HepG2 (cell line): ENCODE measurements around the gene XPO5. TPM values are rescaled to one million over a fixed set of nuclear protein-coding genes. Genes with fewer than 3 reads are reported as not detected.
A peak's percentile ranks its signal among the peaks of the same experiment; 100 is the strongest.

Experiments
- HOXA3 ChIP-seq: sonication (generic); formaldehyde crosslinking; IDR thresholded peaks from 2 replicates; pipeline ENCODE4 v1.5.0; 2020; ENCODE audit warnings: missing genetic modification reagents
- JUND ChIP-seq: sonication (generic); formaldehyde crosslinking; IDR thresholded peaks from 2 replicates; pipeline ENCODE4 v1.8.0; 2022; ENCODE audit warnings: mild to moderate bottlenecking, missing genetic modification reagents
- KLF12 ChIP-seq: sonication (generic); formaldehyde crosslinking; IDR thresholded peaks from 2 replicates; pipeline ENCODE4 v1.4.0; 2020; ENCODE audit warnings: missing genetic modification reagents, borderline replicate concordance
- KLF15 ChIP-seq: sonication (generic); formaldehyde crosslinking; IDR thresholded peaks from 2 replicates; pipeline ENCODE4 v1.8.1; 2023; ENCODE audit warnings: borderline replicate concordance, mild to moderate bottlenecking, inconsistent platforms, missing genetic modification reagents, mixed read lengths
- MBD4 ChIP-seq: IDR thresholded peaks from 2 replicates; pipeline ENCODE4 v1.6.1; 2012; ENCODE audit warnings: low read length, inconsistent platforms, borderline replicate concordance
- MYNN ChIP-seq: sonication (generic); formaldehyde crosslinking; IDR thresholded peaks from 2 replicates; pipeline ENCODE4 v1.4.0; 2020; ENCODE audit warnings: mild to moderate bottlenecking, low read depth, missing genetic modification reagents
- NFKBIZ ChIP-seq: IDR thresholded peaks from 2 replicates; pipeline ENCODE4 v1.6.1; 2018; ENCODE audit warnings: missing genetic modification reagents, missing compliant biosample characterization
- PREB ChIP-seq: sonication (generic); formaldehyde crosslinking; IDR thresholded peaks from 2 replicates; pipeline ENCODE4 v1.4.0; 2020; ENCODE audit warnings: missing genetic modification reagents
- REST ChIP-seq, 2 experiments: IDR thresholded peaks; 2 replicates each; pipeline ENCODE4 v1.6.1; 2011 to 2012; ENCODE audit warnings: low read length in 2 of 2, borderline replicate concordance in 1 of 2, low read depth in 1 of 2, mild to moderate bottlenecking in 1 of 2, moderate library complexity in 1 of 2
- SETDB1 ChIP-seq: sonication (generic); formaldehyde crosslinking; IDR thresholded peaks from 2 replicates; pipeline ENCODE4 v1.5.1; 2020; ENCODE audit warnings: missing genetic modification reagents, mild to moderate bottlenecking, borderline replicate concordance
- SP4 ChIP-seq: sonication (generic); formaldehyde crosslinking; IDR thresholded peaks from 2 replicates; pipeline ENCODE4 v1.8.1; 2023; ENCODE audit warnings: mild to moderate bottlenecking, missing genetic modification reagents
- TEAD3 ChIP-seq: optimal IDR thresholded peaks from 2 replicates; pipeline ENCODE3; 2016; ENCODE audit warnings: borderline replicate concordance
- ZFP82 ChIP-seq: sonication (generic); formaldehyde crosslinking; IDR thresholded peaks from 2 replicates; pipeline ENCODE4 v1.5.1; 2020; ENCODE audit warnings: mild to moderate bottlenecking, missing genetic modification reagents, borderline replicate concordance
- ZHX1 ChIP-seq: sonication (generic); formaldehyde crosslinking; IDR thresholded peaks from 2 replicates; pipeline ENCODE4 v1.8.1; 2022; ENCODE audit warnings: low read depth, mild to moderate bottlenecking, missing genetic modification reagents
- ZNF121 ChIP-seq: sonication (generic); formaldehyde crosslinking; IDR thresholded peaks from 2 replicates; pipeline ENCODE4 v1.5.0; 2020; ENCODE audit warnings: mild to moderate bottlenecking, missing genetic modification reagents
- ZNF280B ChIP-seq: sonication (generic); formaldehyde crosslinking; IDR thresholded peaks from 2 replicates; pipeline ENCODE4 v1.5.0; 2020; ENCODE audit warnings: missing genetic modification reagents, mild to moderate bottlenecking, borderline replicate concordance
- ZNF3 ChIP-seq: IDR thresholded peaks from 2 replicates; pipeline ENCODE4 v1.7.0; 2017; ENCODE audit warnings: inconsistent platforms
- ZNF607 ChIP-seq: sonication (generic); formaldehyde crosslinking; IDR thresholded peaks from 2 replicates; pipeline ENCODE4 v1.5.1; 2020; ENCODE audit warnings: missing genetic modification reagents, mild to moderate bottlenecking, borderline replicate concordance
- ZNF75D ChIP-seq: sonication (generic); formaldehyde crosslinking; IDR thresholded peaks from 2 replicates; pipeline ENCODE4 v1.8.1; 2023; ENCODE audit warnings: missing genetic modification reagents, mild to moderate bottlenecking, borderline replicate concordance
- ZNF780A ChIP-seq: sonication (generic); formaldehyde crosslinking; IDR thresholded peaks from 2 replicates; pipeline ENCODE4 v1.8.0; 2022; ENCODE audit warnings: mild to moderate bottlenecking, missing genetic modification reagents, moderate library complexity
- polyA plus RNA-seq, 8 experiments: library from polyadenylated mRNA; depleted of rRNA in 3 of 8; stranded (reverse) in 7 of 8; unstranded in 1 of 8; fragments of >200 nt; fragmentation: Illumina TruSeq in 4 of 8; extraction: Trizol in 4 of 8; gene quantifications; 2 replicates each; pipeline versions ENCODE4 v1.2.1 to v1.2.3, GENCODE V29; 2011 to 2016; ENCODE audit warnings: low read depth in 4 of 8, missing spikeins in 1 of 8, mixed read lengths in 1 of 8; ENCODE audit not compliant: insufficient read depth in 1 of 8
- total RNA-seq, 5 experiments: library from RNA; depleted of rRNA; stranded (reverse); fragments of >200 nt; fragmentation: Illumina TruSeq; extraction: Trizol; gene quantifications; 2 replicates each; pipeline ENCODE4 v1.2.3, GENCODE V29; 2016; ENCODE audit warnings: low read depth in 1 of 5

The XPO5 gene
- total and polyA plus RNA-seq, 2 of the 13 experiments (the other 11 are each of a cell fraction or from before 2014, with no cell fraction given), result 52.2 to 68.0 TPM

GRCh38 chr6:43509984-43510826, 65.6 kb downstream of the XPO5 start, which contains the start of gene LRRC73 (continued):
- TF ChIP-seq ZNF280B (peak; percentile 75; the same call in 1 of the 2 replicates), ZFP82 (0 out of 2 replicates have a peak, but pooled peaks have one; percentile 58), ZNF3 (CRISPR knock-in tag) (no peak), ZNF121 (CRISPR knock-in tag) (no peak), ZNF780A (no peak), REST (IDR thresholded peaks at IDR 0.05; ENCODE audit: borderline replicate concordance in 1 of 2, low read depth in 1 of 2, low read length in 2 of 2) (no peak), KLF15 (0 out of 2 replicates have a peak, but pooled peaks have one; percentile 18), NFKBIZ (CRISPR knock-in tag) (no peak), MYNN (CRISPR knock-in tag) (no peak), ZHX1 (CRISPR knock-in tag) (peak; percentile 72), SETDB1 (CRISPR knock-in tag) (no peak), SP4 (peak; percentile 70), HOXA3 (CRISPR knock-in tag) (peak; percentile 60), ZNF607 (peak; percentile 54; the same call in 1 of the 2 replicates), TEAD3 (CRISPR knock-in tag) (no peak), JUND (CRISPR knock-in tag) (no peak; the same call in 1 of the 2 replicates), KLF12 (no peak), ZNF75D (CRISPR knock-in tag) (no peak), MBD4 (no peak), PREB (CRISPR knock-in tag) (no peak)
